ENCODE results near the gene IRAK2.

The IRAK2 gene

DNA sequence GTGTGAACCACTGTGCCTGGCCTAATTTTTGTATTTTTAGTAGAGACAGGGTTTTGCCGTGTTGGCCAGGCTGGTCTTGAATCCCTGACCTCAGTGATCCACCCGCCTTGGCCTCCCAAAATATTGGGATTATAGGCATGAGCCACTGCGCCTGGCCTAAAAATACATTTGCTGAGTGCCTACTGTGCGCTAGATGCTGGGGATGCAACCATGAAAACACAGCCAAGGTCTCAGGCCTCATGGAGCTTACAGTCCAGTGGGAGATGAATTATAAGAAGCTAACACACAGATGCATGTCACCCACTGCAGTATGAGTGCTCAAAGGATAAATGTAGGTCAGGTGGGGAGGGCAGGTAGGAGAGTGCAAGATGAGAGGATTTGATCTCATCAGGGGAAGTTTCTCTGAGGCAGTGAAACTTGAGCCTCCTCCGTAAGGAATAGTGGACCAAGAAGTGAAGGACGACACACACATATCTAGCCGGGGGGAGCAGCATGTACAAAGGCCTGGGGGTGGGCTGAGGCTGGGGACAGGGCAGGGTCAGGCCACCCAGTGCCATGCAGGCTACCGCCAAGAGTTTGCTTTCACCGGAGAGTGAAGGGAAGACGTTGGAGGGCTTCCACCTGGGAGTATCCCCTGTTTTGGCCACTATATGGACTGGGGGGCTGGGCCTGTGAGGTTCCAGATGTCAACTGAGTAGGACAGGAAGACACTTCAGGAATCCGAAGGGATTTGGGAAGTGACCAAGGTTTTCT lies 24.3 kb downstream of the IRAK2 start:
- no peak for DNase-seq (ENCODE audit: low read depth in 3 of 3)

DNA sequence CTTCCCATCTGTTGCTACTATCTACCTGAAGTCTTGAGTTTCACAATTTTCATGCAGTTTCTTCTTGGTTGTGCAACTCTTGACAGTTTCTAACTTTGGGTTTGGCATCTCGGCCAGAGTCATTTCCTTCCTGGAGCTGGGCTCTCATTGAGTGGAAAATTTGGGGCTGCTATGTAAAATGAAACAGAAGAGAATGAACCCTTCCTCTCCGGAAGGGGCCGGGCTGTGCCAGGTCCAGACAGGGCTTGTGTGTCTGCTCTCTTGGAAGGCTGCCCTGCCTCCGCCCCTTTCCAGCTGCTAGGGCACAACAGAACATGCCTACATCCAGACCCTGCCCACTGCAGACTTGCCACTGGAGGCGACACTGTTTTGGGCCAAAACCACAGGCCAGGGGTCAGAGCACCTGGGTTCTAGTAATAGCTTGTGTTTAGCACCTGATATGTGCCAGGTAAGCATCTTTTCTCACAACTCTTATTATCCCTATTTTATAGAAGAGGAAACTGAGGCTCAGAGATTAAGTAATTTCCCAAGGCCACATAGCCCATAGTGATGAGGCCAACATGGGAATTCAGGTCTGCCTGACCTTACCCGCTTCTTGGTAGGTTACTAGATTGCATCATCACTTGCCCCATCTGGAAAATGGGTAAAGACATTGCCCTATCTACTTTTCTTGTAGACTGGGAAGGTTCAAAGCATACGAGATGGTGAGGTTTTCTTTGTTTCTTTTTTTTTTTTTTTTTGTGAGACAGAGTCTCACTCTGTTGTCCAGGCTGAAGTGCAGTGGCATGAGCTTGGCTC lies 25.0 kb downstream of the IRAK2 start:
- no peak for DNase-seq (ENCODE audit: low read depth in 3 of 3)

DNA sequence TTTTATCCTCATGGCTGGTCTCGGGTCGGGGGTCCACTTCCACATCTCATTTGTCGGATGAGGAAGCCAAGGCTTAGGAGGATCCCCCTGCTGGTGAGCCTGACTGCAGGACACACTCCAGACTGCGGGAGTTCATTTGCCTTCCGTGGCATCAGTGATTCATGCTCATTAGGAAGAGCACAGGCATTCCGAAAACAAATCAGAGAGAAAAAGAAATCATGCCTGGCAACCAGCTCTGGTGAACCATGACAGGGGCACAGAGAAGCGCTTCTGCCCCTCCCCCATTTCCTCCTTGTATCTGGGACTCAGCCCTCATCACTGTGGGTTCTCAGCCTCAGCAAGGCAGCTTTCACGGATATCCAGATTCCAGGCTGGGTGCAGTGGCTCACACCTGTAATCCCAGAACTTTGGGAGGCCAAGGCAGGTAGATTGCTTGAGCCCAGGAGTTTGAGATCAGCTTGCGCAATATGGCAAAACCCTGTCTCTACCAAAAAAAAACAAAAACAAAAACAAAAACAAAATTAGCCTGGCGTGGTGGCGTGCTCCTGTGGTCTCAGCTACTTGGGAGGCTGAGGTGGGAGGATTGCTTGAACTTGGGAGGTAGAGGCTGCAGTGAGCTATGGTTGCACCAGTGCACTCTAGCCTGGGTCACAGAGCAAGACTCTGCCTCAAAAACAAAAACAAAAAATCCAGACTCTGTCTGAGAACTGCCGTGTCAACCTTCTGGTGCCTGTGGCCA lies 28.4 kb downstream of the IRAK2 start:
- peak in 2 of 3 donors; percentile 44 to 63 for DNase-seq (ENCODE audit: low read depth in 3 of 3)

DNA sequence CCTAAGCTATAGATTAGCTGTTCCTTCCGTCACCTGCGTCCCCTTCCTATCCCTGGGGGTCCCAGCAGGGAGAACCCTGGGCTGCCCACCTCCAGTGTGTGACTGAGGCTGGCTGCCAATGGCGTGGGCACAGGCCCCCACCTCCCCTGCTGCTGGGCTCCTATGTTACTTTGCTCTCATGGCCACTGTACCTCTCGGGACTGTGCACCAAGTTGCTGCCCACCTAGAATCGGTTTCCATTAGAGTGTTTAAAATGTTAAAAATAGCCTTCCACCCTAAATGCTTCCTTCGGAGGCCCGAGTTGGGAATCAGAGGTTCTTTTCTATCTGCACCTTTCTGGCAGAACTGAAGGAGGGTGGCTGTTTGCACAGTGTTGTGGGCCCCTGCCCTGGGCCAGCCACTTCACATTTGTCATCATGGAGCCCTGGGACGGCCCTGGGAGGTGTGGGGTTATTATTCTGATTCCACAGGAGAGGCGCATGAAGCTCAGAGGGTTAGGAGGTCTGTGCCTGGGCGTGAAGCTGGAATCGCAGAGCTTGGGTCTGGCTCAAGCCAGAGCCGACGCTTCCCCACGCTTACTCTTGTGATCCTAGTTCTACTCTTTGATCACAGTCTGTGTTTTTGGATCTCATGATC lies 29.1 kb downstream of the IRAK2 start:
- DNase-seq (ENCODE audit: low read depth in 3 of 3): no peak

DNA sequence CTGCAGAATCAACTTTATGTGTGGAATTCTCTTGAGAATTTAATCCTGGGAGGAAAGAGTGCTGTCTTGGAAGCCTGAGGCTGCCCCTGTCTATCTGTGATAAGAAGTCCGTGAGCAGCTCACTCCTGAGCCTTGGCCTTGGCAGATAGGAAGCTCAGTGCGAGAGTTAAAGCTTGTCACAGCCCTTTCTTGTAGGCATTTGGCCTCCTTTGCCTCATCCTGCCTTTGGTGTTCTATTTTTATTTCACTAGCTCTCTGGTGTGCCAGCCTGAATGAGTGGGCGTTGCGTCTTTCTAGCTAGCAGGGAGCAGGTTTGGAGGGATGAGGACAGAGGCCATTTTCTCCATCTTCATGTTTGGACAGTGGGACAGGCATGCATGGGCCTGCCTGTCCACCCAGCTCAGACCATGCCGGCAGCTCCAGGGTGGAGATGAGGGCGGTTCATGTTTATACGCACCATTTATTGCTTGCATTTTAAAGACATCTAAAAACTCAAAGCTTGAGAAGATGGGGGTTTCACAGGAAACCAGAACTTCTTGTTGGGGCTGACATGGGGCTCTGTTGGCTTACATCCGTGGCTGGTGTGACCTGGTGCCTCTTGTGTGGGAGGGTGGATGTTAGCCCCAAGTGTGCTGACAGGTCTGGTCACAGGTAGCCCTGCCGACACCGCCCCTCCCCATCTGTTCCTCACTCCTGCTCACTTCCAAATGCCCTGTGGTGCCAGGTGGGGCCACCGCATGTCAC lies 29.8 kb downstream of the IRAK2 start:
- DNase-seq (ENCODE audit: low read depth in 3 of 3): peak in 1 of 3 donors; percentile 34

DNA sequence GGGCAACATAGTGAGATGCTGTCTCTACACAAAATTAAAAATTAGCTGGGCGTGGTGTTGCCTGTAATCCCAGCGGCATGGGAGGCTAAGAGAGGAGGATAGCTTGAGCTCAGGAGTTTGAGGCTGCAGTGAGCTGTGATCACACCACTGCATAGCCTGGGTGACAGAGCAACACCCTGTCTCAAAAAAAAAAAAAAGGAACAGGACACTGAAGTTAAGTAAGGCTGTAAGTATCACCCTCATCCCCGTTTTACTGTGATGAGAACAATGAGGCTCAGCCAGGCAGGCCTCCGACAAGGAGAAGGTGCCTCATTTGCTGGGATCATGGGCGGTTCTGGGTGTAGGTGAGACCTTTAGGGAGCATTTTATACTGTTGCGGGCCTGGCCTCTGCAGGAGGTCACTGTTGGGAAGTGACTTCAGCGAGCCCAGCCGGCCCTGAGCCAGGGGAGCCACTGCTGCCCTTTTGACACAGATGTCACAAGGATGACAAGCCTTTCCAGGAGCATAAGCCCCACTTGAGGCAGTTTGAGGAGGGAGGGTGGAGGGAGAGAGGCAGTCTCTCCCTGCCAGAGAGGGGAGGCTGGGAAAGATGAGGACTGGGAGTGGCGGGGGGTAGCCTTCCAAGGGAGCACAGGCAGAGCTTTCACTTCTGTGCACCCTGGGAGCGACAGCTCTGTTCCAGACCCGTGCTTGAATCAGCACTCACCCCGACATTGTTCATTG lies 30.8 kb downstream of the IRAK2 start:
- no peak for DNase-seq (ENCODE audit: low read depth in 3 of 3)

DNA sequence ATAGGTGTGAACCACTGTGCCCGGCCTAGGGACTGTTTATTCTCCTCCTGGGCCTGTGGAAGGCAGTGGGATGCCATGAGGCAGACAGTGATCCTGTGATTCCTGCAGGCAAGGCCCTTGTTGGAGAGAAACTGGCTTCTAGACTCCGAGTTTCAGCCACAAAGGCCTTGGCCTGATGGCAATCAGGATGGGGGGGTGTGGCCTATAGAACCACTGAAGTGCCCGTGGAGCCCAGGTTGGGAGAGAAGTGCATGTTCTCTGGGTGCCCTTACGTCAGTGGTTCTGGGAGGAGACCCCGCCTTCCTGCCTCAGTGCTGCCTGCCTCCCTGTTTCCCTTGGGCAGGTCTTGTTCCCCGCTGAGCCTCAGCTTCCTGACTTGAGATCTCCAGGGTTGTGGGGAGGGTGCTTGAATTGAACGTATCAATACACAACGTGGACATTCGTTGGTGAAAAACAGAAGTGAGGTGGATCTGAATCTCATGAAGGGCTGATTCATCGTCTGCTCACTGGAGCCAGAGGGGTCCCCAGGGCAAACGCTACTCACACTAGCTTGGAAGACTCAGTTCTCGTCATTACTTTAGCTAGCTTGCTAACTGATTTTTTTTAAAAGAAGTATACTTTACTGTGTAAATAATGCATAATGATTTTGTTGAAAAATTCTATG lies 31.8 kb downstream of the IRAK2 start:
- no peak for DNase-seq (ENCODE audit: low read depth in 3 of 3)

DNA sequence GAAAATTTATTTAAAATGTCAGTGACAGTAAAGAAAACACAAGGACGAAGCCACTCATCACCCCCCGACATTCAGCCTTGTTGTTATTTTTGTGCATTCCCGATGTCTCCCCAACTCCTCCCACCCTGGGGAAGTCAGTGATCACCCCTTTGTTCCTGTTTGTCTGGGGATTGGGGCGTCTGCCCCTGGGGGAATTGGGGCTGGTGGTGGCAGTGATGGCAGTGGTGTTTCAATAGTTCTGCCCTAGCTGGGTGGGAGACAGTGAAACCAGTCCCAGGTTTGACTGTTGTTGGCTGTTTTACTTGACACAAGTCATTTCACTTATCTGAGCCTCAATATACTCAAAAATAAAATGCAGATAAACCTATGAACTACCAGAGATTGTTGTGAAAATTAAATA lies 33.5 kb downstream of the IRAK2 start:
- DNase-seq (ENCODE audit: low read depth in 3 of 3): no peak

DNA sequence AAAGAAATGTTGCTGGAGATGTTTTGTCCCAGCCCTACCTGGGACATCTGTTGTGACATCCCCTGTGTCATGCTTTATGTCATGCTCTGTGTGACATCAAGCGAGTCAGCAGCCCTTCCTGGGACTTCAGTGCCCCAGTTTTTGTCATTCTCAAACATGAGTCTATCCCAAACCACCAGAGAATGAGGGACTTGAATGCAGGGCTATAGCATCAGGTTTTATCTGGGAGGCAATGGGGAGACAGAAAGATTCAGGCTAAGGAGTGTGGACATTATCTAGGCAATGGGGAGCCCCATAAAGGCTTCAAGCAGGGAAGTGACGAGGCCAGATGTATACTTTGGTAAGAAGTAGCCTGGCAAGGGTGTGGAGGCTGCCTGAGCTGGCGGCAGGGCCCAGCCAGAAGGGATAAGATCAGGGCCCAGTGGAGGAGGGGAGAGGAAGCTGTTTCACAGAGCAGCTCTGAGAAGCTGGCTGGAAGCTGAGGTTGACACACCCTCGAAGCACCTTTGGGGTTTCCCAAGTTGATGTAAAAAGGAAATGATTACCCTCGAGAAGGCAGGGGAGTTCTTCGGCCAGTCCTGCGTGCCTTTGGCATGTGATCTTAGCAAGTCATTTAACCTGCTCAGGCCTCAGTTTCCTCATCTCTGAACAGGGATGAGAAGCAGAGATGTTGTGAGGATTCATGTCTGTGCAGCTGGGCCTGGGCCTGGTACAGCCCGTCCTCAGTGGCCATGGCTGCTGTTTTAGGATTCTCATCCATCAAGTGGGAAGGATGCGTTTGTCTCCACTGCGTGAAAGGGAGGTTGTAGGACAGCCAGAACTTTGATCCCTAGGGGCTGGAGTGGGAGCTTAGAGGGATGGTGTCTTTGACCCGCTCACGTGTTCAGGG lies 34.3 kb downstream of the IRAK2 start:
- peak in 2 of 3 donors; percentile 62 to 70 for DNase-seq (ENCODE audit: low read depth in 3 of 3)

DNA sequence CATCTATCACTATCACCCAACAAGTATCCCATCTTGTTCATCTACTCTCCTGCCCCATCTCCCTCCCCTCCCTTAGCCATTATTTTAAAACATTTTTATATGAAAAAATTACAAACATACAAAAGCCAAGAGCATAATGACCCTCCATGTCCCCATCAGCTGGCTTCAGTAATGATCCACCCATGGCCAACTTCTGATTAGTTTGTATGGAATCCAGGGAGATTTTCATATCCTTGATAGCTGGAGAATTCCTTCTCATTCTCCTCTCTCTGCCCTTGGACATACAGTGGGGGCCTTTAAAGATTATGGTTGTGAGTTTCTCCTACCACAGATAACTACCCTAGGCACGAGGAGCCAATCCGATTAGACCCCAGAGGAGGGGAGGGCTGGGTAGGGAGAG lies 40.2 kb downstream of the IRAK2 start:
- DNase-seq (ENCODE audit: low read depth in 3 of 3): no peak

DNA sequence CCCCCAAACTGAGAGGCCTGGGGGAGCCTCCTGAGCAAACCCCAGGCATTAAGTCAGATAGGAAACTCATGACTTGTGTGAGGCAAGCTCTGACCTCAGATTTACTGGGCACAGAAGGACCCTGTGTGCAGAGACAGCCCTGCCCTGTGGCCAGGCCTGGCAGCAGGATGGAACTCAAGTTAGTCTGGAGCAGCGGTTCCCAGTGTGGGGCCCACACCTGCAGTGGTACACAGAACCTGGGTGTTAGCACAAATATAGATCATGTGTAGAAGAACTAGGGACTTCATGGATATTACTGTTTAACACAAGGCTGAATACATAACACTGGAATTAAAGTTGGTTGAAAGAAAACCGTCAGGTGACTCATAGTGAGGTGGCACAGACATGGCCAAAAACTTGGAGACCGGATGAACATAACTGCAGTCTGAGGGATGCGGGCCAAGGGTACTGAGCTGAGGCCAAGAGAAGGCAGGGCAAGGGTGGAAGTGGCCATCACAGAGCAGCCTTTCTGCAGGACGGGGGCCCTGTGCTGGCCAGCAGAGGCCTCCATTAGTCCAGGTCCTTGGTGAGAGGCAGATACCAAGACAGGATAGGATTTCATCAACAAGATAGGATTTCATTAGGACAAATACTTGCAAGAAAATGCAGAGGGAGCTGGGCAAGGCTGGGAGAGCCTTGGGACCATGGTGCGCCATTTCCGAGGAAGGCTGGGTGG lies 40.9 kb downstream of the IRAK2 start:
- DNase-seq (ENCODE audit: low read depth in 3 of 3): no peak

DNA sequence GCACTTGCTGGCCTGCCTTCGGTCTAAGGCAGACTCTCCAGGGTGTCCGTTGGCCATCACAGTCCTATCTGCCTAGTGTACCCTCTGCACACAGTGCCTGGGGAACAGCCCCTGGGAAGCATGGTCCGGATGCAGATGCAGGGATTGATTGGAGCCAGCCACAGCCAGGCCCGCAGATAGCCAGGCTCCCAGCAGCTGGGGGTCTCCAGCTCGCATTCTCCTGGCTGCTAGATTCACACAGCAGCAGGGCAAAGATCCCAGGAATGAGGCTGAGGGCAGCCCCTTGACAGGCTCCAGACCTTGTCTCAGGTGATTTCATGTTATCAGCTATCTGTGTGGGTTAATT lies 41.4 kb downstream of the IRAK2 start:
- DNase-seq (ENCODE audit: low read depth in 3 of 3): no peak

DNA sequence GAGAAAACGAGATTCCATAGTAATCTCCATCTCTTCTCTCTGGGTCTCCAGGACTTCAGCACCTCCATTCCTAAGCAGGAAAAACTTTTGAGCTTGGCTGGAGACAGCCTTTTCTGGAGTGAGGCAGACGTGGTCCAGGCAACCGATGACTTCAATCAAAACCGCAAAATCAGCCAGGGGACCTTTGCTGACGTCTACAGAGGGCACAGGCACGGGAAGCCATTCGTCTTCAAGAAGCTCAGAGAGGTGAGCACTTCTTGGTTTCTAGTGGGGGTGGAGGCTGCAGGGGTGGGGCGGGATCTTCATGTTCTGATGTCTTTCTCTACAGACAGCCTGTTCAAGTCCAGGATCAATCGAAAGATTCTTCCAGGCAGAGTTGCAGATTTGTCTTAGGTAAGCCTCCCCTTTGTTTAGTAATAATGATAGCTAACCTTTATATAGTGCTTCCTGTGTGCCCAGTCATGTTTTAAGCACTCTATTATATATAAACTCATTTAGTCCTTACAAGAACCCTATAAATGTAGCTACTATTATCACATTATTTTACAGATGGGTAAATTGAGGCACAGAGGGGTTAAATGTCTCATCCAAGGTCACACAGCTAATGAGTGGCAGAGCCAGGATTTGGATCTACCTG lies 48.6 kb downstream of the IRAK2 start:
- no peak for DNase-seq (ENCODE audit: low read depth in 3 of 3)

DNA sequence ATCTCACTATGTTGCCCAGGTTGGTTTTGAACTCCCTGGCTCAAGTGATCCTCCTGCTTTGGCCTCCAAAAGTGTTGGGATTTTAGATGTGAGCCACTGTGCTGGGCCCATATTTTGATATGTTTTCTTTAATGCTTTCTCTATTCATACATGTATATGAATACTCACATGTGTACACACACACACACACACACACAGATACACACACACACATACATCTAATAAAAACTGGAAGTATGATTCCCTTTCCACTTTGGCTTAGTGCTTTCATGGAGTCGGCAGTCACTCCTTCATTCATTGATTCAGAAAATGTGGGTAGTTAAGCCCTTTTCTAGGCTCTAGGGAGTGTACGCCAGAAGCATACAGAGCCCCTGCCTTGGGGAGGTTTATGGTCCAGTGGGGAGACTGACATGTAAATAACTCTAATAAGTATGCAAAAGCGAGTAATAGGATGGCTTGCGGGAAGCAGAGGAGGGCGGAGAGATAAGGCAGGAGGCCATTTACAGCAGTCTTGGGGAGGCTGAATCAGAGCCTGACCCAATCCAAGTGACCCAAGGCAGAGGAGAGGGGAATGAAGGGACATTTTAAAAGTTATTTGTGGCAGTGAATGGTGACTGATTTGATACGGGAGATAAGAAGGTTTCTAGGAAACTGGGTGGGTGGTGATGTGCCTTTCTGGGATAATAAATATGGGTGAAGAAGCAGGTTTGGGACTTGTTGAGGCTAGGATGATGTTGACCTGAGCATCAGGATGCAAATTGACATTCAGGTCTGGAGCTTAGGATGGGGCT lies 51.1 kb downstream of the IRAK2 start:
- no peak for DNase-seq (ENCODE audit: low read depth in 3 of 3)

DNA sequence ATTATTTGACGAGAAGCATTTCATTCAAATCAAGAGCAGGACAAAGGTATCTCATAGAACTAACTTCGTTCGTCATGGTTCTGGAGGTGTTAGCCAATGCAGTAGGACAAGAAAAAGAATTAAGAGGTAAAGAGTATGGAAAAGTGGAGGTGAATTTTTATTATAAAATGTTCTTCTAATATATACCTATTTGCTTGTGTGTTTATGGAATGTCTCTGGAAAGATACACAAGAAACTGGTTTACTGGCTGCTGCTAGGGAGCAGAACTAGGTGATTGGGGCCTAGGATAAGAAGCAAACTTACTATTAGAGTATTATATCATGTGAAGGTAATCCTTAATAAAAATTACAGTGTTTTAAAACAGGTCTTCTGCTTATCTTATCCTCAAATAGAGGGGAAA lies 52.6 kb downstream of the IRAK2 start:
- DNase-seq (ENCODE audit: low read depth in 3 of 3): no peak

DNA sequence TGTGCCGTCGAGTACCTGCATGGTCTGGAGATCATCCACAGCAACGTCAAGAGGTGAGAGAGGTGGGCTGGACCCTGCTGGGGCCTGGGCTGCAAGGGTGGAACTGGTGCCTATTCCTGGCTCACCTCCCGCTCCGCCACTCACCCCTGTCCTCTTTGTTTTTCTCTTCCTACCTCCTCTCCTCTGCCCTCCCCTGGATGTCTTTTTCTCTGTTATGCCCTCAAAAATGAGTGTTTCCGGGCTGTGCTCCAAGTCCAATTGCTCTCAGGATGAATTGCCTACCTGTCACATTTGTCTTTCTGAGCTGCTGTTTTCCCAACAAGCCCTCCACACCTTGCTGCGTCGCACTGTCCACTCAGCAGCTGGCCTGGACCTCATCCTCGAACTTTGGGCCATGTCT lies 55.0 kb downstream of the IRAK2 start:
- DNase-seq (ENCODE audit: low read depth in 3 of 3): no peak
